NCI-H345 treated with DMSO at 0.1 percent for 48 hours (cell line): Measurements from ENCODE around the gene TMEM79.
A peak's percentile ranks its signal among the peaks of the same experiment; 100 is the strongest.
"Not testable (repeated sequence)": the region's sequence is repeated elsewhere in the genome, so short reads cannot be mapped to it uniquely, and the experiment has no call there.

Experiments used
- DNase-seq: peaks from one replicate; lab custom pipeline; 2025; ENCODE audit not compliant: unreplicated experiment; lab: John Stamatoyannopoulos, UW

Gene TMEM79

GRCh38 chr1:156298852-156299357, 14.8 kb downstream of the TMEM79 start, which contains the start of gene VHLL:
VHLL (minus strand) TSS chr1:156299307; CDS start chr1:156299189, 118 bp downstream.
- DNase-seq: no peak

DNA sequence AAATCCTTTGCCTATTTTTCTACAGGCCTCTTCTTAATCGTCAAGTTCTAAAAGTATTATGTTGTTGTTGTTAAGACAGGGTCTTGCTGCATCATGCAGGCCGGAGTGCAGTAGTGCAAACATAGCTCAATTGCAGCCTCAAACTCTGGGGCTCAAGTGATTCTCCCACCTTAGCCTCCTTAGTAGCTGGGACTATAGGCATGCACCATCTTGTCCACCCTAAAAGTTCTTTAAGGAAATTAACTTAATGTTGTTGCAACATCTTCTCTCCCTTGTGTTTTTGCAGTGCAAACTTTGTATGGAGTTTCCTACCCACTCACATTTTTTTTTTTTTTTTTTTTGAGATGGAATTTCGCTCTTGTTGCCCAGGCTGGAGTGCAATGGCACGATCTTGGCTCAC, 19.1 kb downstream of the TMEM79 start:
- DNase-seq: no peak

GRCh38 chr1:156305215-156305614, 21.1 kb downstream of the TMEM79 start:
- DNase-seq: no peak

GRCh38 chr1:156308078-156308477, 24.0 kb downstream of the TMEM79 start:
- no peak for DNase-seq

DNA sequence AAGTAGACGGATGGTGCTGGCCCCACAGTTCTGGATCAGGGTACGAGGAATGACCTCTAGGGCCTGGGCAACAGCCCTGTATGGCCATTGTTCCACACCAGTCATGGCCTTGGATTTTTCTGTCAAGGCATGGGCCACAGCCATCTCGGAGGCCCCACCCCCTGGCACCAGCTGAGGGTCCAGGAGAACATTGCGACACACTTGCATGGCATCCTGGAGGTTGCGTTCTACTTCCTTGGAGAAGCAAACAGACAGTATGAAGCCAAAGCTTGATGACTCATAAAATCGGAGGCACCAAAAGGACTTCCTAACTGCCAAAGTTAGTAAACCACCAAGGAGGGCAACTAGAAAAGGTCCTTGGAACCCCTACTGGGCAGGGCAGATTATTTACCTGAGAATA, 26.8 kb downstream of the TMEM79 start:
- DNase-seq: no peak

DNA sequence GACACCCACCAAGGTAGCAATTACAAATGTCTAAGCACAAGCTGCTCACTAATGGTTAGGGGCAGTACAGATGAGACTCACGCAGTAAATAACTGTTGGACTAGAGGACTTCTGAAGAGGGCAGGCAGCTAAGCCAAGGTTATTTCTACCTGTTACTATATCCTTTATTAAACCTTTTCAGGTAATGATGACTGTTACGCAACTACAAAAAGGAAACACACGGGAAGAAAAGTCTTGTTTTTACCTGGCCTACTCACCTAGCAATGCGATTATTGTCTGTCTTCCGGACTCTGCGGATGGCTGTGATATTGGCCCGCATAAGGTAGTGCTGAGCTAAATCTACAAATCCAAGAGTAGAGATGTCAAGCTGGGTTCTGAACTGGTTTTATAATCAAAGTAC, 32.8 kb downstream of the TMEM79 start:
- no peak for DNase-seq

- DNase-seq: peak; percentile 45
These were observed 35.5 kb downstream of the TMEM79 start for GRCh38 chr1:156319664-156320063.

DNA sequence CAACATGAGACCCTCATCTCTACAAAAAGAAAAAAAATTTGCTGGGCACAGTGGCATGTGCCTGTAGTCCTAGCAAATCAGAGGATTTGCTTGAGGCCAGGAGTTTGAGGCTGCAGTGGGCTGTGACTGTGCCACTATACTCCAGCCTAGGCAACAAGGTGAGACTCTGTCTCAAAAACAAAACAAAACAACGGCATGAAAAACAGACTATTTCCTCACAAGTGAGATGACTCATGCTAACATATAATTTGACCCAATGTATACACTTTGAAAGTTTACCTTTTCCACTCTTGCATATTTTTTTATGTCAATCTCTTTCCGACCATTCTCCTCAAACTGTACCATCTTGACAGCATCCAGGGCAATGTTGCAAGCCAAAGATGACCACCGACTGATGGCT, 36.4 kb downstream of the TMEM79 start:
- DNase-seq: no peak

GRCh38 chr1:156323179-156323578, 39.1 kb downstream of the TMEM79 start:
- not testable (repeated sequence) for DNase-seq

- DNase-seq: no peak
These were observed 52.1 kb downstream of the TMEM79 start for GRCh38 chr1:156336242-156336641.

DNA sequence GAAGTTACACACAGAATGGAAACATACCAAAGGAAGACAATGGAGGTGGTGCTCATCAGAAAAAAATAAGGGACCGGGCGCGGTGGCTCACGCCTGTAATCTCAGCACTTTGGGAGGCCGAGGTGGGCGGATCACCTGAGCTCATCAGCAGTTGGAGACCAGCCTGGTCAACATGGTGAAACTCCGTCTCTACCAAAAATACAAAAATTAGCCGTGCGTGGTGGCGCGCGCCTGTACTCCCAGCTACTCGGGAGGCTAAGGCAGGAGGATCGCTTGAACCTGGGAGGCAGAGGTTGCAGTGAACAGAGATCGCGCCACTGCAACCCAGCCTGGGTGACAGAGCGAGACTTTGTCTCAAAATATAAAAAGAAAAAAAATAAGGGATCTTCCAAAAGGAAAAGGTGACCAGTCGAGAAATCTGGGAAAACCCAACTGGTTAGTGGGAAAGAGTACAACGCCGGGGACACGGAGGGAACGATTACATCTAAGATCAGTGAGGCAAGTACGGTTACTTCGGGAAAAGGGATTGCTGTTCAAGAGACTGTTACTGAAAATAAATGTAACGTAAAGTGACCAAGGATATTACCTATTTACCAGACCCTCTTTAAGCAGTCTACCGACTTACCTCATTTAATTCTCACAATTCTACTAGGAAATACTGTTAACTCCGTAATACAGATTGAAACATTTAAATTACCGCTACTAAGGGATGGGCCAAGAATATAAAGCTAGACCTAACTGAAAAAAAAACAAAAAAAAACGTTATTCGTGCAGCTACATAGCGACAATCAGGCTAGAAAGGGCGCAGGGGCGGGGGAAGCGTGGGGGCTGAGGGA, 53.1 kb downstream of the TMEM79 start:
- DNase-seq: peak; percentile 53

- no peak for DNase-seq
These were observed 53.7 kb downstream of the TMEM79 start for GRCh38 chr1:156337888-156338179.

DNA sequence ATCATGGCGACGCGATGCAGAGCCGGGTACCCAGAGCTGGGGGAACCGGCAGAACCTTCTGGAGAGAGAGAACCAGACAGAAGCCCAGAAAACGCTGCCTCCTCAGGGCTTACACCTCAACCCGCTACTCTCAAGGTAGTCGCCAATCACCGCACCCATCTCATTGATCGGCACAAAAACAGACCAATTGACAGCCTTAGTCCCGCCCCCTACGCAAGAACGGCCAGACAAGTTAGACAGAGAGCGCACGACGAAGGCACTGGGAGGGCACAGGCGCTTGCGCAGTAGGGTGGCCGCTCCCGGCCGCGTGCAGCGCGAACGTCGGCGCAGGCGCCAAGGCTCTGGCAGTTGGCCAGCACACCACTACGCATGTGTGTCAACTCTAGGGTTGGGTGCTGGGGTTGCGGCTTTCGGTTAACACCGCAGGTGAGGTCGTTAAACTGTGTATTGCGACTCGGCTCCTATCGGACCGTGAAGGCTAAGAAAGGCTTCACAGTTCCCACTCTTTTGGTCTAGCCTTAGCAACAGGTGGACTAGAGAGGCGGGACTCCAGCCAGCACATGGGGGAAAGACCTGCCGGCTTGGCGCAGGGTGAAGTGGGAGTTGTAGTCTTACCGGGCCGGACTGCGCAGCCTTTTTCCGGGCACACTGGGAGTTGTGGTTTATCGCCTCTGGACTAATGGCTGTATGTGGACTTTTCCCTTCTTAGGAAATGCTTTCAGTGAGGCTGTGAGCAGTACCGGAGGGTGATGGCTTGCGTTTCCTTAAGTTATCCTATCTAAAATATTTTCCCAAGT, 54.3 kb downstream of the TMEM79 start, which contains the start of the genes CCT3 and TSACC:
TSS of gene CCT3 (minus strand) at position 113 of the 797 bp plus-strand sequence. CDS start at position 5, 108 bp downstream.
TSS of gene TSACC (plus strand) at position 347 of the 797 bp plus-strand sequence. CDS start 1,232 bp downstream, outside the sequence.
- peak; percentile 100 for DNase-seq
